GM21367 (cell line): Measurements from ENCODE around the gene NANOS3.

Experiments
- ATAC-seq: cut with Tn5 transposase; IDR thresholded peaks from one replicate; pipeline ENCODE4 v1.9.1; 2021; ENCODE audit not compliant: unreplicated experiment

Gene NANOS3

DNA sequence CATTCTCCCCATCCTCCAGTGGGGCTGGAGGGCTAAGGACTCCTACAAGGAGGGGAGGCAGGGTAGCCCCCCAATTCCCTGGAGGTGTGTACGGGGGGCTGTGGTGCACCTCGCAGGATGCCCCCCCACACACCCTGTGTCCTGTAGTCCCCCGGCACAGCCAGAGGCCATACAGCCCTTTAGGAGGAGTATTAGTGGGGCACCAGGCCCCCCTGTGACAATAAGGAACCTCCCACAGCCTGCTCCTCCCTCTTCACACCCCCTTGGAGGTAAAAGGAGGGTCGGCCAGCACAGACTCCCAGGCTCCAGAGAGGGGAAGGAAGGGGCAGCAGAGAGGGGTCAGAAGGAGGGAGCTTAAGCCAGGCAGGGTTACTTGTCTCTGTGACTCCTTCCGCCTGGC lies at the start of gene NANOS3:
Gene NANOS3 (plus strand): TSS at position 301 of the 400 bp plus-strand sequence. CDS start 115 bp downstream, outside the sequence.
- no peak for ATAC-seq

- ATAC-seq, result no peak
Measured at GRCh38 chr19:13827656-13828055, 49.3 kb upstream of the NANOS3 start.

- ATAC-seq, result no peak
Measured at GRCh38 chr19:13830114-13830740, 46.7 kb upstream of the NANOS3 start.

DNA sequence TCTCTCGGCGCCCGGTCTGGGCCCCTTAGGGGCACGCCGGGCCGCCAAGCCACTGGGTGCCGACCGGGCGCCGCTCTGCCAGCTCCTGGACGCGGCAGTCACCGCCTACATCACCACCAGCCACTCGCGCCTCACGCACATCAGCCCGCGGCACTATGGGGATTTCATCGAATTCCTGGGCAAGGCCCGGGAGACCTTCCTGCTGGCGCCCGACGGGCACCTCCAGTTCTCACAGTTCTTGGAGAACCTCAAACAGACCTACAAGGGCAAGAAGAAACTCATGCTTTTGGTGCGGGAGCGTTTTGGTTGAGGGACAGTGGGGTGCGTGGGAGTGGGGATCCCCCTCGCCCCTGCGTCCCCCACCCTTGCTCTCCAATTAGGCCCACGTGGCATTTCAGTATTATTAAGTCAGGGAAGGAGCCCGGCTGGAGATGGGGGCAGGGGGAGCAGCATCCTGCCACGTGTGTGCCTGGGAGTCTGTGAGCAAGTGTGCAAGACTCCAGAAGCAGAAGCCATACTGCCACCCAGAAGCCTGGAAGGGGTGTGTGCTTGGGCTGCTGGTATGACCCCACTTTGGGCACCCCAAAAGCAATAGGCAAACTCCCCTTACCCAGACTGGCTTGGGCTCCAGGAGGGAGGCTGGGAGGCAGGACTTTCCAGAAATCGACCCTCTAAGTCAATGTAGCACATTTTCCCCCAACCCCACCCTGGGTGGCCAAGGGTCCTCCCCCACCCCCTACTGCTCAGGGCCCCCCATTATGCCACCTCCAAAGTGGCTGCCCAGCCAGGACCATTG lies 46.0 kb upstream of the NANOS3 start:
- ATAC-seq, result no peak

DNA sequence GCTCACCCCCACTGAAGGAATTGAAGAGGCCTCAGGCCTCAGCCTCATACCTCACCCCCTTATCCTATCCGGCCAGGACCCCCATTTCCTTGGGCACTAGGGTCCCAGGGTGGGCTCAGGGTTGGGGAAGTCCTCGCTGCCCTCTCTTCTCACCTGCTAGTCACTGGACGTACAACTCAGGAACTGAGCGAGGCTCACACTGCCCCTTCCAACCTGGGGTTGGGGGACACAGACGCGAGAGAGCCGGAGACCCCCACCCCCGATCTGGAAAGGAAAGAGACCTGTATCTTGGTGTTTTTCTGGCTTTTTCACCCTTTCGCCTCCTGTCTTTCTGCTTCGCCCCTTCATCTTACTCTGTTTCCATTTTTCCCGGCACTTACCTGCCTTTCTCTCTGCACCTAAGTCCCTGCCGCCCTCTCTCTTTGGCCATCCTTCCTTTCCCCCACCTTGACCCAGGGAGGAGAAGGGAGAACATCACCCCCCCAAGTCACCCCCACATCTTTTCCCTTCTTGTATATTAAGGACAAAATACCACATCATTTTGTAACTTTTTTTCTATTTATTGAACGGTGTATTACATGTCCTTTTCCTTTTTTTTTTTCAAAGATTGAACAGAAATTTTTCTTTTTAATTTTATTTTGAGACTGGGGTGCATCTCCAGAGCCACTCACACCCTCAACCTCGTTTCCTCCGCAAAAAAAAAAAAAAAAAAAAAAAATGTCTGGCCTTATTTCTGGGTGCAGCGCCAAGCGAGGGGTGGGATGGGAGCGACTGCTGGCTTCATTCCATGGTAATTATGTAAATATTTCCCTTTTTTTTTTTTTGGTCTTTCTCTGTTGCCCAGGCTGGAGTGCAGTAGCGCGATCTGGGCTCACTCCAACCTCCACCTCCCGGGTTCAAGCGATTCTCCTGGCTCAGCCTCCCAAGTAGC lies 45.1 kb upstream of the NANOS3 start:
- no peak for ATAC-seq

DNA sequence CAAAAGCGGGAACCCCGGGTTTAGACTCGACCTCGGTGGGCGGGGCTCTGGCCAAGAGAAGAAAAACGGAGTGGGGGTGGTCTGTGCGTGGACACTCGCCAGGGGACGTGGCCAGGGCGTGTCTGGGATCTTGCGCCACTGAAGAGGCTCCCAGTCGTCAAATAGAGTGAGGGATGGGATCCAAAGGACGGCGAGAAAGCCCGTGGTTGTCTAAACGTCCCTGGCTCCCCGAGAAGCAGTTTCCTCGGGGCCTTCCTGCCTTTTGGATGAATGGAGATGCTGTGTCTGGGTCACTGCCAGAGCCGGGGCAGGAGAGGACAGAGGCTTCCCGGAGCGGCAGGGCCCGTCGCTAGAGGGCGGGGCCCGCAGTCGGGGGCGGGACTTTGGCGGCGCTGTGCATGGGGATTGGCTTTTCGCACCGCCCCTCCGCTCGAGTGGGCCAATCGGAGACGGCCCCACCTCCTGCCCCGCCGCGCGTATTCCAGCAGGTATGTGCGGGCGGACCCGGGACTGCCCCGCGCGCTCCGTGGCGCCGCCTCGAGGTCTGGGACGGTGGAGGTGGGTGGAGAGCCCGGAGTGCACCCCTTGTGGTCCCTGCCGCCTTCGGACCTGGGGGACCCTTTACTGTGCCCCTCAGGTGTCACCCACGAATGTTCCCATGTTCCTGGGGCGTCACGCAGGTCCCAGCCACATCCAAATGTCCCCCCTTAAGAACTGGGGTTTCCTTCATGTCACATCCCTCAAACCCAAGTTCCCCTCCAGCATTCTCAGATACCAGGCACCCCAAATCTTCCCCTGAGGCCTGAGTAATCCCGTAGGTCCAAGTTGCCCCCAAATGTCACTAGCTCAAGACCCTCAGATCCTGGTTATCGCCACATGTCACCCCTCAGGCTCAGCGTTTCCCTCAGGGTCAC lies 43.3 kb upstream of the NANOS3 start:
- ATAC-seq, result peak; percentile 60

DNA sequence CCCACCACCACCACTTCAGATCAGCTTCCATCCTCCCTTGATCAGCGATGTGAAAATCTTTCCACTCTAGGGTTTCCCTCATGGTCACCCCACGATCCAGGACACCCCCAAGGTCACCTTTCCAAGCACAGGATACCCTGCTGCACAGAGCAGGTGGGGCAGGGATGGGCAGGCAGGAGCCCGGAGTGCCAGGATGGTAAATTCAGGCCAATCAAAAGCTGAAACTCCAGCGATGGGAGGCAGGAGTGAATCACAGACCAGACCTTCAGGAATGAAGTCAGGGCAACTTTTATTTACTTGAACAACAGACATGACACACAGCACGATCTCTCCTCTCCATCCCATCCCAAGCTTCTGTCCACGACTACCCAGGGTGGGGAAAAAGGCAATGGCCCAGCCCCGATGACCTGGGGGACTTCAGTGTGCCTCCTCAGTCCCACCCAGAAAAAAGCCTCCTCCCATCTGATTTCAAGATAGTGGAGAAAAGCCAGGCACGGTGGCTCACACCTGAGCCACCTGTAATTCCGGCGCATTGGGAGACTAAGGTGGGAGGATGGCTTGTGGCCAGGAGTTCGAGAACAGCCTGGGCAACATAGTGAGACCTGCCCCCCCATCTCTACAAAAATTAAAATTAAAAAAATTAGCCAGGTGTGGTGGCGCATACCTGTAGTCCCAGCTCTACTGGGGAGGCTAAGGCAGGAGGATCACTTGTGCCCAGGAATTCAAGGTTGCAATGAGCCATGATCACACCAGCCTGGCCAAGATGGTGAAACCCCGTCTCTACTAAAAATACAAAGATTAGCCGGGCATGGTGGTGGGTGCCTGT lies 42.5 kb upstream of the NANOS3 start:
- no peak for ATAC-seq

DNA sequence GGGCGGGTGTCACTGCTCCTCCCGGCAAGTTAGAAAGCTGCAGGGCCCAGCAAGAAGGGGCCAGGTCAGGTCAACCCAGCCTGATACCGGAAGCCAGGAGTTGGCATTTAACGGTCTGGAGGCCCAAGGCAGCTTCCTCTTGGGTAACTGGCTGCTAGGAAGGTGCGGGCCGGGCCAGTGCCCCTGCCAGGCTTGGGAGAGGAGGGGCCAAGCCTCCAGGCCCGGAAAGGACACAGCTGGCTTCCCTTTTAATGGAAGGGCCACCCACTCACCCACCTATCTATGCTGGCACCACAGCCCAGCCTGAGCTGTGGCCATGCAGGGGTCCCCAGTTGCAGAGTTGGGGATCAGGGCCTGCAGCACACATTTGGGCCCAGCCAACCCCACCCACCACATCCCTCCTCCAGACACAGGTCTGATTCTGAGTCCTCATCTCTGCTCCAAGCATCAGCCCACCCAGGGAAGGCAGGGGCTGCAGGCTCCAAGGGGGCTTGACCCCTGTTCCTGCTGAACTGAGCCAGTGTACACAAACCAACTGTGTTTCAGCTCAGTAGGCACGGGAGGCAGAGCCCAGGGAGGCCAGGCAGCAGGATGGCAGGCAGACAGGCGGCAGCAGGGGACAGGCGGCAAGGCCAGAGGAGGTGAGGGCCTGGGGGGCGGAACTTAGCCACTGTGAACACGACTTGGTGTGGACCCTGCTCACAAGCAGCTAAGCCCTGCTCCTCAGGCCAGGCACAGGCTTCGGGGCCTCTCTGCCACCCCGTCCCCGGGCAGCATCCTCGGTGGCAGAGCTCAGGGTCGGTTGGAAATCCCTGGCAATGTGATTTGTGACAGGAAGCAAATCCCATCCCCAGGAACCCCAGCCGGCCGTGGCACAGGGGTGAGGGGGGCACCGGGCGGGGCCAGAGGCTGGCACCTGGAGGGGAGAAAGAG lies 40.9 kb upstream of the NANOS3 start:
- ATAC-seq, result no peak

DNA sequence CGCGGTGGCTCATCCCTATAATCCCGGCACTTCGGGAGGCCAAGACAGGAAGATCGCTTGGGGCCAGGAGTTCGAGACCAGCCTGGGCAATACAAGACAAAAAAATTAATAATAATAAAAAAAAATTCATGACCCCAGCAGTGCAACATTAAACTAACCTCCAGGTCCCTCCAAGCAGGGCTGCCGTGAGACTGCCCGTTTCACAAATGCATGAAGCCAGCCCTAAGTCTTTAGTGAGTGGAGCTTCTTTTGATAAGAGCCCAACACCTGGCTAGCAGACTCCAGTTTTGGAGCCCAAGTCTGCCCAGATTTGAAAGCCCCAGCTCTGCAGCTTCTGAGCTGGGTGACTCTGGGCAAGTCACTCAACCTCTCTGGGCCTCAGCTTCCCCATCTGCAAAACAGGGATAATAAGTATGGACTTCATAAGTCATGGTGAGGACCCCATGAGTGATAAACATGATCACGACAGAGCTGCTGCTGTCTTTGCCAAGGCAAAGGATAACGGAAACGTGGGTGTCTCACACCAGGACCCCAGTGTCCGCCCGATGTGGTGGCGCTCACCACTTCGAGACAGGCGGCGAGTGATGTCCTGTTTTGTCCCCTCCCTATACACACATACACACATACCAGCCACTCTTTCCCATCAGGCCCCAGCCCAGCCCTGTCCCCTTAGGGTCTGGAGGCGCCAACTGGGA lies 38.4 kb upstream of the NANOS3 start:
- no peak for ATAC-seq

- no peak for ATAC-seq
Measured at GRCh38 chr19:13839130-13839937, 37.6 kb upstream of the NANOS3 start.

DNA sequence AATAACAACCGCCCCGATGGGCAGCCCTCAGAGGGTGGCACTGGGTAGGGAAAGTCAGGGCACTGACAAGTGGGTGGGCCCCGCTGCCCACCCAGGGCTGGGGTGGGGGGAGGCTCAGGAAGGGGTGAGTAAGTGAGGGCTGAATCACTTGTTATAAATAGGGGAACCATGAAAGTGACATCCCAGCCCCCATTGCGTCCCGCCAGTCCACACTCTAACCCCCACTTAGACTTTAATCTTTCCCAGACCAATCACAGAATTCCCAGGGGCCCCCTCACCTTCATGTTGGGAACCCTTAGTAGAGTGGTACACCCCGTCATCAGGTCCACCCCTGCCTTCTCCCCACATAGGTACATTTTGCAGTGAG lies 37.0 kb upstream of the NANOS3 start:
- ATAC-seq, result no peak

- no peak for ATAC-seq
Measured at GRCh38 chr19:13840305-13841085, 36.4 kb upstream of the NANOS3 start.

- no peak for ATAC-seq
Measured at GRCh38 chr19:13841086-13841961, 35.6 kb upstream of the NANOS3 start.

DNA sequence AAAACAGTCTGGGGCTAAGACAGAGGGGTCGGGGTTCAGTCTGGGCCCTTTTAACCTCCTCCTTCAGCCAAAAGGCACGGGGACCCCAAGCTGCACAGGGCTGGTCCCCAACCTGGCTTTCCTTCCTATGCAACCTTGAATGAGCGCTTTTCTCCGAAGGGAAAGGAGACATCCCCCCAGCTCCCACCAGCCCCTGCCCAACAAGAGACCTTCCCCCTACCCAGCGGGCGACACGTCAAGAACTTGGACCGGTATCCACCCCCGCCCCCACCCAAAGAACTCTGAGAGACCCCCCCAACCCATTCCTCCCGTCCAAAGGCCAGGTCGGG lies 35.0 kb upstream of the NANOS3 start:
- ATAC-seq, result no peak

- ATAC-seq, result no peak
Measured at GRCh38 chr19:13842291-13843103, 34.4 kb upstream of the NANOS3 start.
